Coronary artery (tissue), 2 donors: ENCODE results near the gene TSHZ1.

Source experiments
- DNase-seq: peaks from one replicate; pipeline ENCODE4 v3.0.0-alpha.2; 2017; ENCODE audit warnings: low spot score
- H3K27ac ChIP-seq, 2 donors: fragments of 200-600 bp; sonication (generic); one replicate each; pipeline ENCODE4 v1.5.1; 2016 to 2019
- H3K4me3 ChIP-seq: fragments of 200-600 bp; sonication (generic); 2 replicates; pipeline ENCODE4 v1.5.1; 2016; ENCODE audit warnings: mild to moderate bottlenecking, moderate library complexity
- TF ChIP-seq, protein P1 (sequence below): fragments of 200-600 bp; sonication (generic); IDR thresholded peaks from one replicate; pipeline ENCODE4 v1.5.1; 2019; ENCODE audit warnings: antibody characterized with exemption

TSHZ1 gene

DNA sequence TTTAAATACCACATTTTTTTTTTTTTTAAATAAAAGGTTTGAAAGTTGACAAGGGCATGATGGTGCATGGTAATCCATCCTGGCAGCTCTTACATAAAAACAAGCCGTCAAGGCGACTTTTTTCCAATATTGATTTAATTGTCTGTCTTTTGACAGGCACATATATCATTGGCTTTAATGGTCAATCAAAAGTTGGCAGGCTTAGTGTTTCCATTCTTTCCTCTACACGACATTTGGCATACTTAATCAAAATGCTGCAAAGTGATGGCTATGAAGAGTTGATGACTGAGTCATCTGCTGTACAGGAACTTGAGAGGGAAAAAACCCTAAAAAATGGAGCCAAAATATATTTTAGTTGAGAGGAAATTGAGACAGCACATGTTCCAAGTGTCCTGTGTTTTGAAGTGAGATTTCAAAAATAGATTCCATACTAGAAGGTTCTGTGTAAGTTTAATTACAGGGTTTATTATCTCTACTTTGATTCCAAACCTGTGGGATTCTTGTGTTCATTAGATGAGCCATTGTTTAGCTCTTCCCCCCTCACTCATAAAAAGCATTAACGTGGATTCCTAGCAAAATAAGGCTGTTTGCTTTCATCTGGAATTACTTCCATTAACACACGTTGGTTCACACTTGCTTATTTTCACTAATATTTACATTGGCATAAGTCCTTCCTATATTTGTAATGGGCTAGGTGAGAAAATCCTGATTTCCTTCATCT, 3.2 kb downstream of the TSHZ1 start:
- Histone ChIP-seq H3K27ac (peak overlapping the region in 1 of 2 donors; percentile 3), H3K4me3 (peak overlapping the region; percentile 10)
- no peak for DNase-seq
- TF ChIP-seq, protein P1, sequence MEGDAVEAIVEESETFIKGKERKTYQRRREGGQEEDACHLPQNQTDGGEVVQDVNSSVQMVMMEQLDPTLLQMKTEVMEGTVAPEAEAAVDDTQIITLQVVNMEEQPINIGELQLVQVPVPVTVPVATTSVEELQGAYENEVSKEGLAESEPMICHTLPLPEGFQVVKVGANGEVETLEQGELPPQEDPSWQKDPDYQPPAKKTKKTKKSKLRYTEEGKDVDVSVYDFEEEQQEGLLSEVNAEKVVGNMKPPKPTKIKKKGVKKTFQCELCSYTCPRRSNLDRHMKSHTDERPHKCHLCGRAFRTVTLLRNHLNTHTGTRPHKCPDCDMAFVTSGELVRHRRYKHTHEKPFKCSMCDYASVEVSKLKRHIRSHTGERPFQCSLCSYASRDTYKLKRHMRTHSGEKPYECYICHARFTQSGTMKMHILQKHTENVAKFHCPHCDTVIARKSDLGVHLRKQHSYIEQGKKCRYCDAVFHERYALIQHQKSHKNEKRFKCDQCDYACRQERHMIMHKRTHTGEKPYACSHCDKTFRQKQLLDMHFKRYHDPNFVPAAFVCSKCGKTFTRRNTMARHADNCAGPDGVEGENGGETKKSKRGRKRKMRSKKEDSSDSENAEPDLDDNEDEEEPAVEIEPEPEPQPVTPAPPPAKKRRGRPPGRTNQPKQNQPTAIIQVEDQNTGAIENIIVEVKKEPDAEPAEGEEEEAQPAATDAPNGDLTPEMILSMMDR: no peak

DNA sequence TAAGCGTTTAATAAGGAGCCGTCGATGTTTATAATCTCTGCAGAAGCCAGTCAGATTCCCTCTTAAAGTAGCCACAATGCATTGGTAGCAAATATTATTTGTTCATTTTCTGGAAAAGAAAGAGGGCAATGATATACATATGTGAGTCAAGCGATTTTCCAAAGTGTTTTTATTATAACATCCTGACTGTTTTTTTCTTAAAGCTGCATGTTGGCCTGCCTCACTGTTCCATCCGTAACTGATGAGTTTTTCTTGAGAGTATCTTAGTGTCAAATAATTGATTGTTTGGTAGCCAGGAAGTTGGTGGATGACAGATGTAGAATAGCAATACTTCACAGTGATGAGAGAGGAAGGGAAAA, 3.7 kb downstream of the TSHZ1 start:
- TF ChIP-seq, protein P1: no peak
- no peak overlapping the region for H3K4me3 ChIP-seq
- H3K27ac ChIP-seq: no peak overlapping the region
- DNase-seq: no peak

DNA sequence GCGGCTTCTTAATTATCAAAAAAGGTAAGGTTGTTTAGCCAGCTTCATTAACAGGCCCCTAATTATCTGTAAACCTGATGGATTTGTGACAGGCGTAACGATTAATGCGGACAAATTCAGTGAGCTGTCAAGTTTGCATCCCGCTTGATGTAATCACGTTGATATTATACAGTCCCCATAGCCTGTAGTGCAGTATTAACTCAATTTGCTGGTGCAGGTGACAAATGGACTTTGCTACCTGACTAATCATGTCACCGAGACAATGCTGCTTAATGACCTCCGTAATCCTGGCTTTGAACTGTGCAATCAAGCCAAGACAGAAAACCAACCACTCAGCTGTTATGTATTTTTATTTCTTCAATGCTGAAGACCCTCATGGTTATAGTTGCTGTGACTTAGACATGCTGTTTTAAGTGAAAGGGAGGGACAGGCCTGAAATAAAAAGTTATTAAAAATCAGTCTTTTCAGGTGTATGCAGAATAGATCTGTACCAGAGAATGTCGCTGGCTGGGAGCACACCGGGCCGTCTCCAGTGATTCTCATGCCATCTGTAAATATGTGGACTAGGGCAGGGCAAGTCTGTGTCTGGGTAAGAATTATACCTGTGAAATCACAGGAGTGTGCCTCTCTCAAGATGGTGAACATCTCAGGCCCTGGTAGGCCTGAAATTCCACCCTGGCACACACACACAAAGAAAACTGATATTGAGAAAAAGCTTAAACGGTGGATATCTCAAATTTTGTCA, 4.3 kb downstream of the TSHZ1 start:
- DNase-seq: no peak
- no peak overlapping the region for H3K4me3 ChIP-seq
- TF ChIP-seq, protein P1: no peak
- H3K27ac ChIP-seq: no peak overlapping the region

DNA sequence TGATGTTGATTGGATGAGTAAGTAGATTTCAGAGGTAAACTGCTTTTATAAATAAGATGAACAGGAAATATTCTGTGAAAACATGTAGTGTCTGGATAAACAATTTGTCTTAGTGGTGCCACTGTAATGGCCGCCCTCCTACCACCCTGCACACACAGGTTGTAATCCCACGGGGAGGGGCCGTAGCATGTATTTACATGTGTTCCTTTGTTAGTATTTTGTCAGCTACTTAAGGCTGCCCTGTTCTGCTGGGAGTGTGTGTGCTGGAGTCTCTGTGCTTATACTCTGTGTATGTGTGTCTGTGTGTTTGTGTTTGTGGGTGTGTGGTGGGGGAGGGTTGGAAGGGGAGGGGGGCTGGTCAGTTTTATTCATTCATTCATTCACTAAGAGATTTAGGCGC, 5.1 kb downstream of the TSHZ1 start:
- Histone ChIP-seq H3K27ac (no peak overlapping the region), H3K4me3 (no peak overlapping the region)
- TF ChIP-seq, protein P1: no peak
- no peak for DNase-seq

DNA sequence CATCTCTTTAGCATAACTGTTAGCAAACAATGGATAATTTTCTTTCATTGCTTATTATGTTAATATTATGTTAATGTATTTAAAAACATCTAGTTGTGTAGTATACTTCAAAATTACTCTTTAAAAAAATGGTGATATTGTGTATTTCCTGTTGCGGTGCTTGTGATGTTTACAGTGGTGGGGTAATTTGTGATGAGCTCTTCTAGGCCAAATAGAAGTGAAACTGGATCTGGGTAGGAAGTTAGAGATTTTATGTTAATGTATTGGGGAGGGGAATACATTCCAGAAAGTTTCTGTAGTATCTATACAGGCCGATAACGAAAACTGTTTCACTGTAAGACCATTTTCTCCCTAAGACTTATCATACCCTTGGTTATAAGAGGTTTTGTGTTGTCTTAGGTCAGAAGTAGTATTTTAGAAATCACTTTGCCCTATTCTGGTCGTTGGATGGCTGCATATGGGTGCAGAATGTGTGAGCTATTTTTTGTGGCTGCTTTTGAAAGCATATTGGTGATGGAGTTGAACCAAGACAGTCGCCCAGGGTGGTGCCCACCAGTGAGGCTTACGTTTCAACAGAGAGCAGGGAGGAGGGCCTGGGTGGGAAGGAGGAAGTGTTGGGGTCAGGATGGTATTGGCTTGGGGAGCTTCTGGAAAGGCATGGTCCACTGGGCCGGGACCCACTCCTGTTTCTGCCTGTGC, 5.8 kb downstream of the TSHZ1 start:
- H3K27ac ChIP-seq: peak overlapping the region in 1 of 2 donors; percentile 23
- TF ChIP-seq, protein P1: no peak
- no peak overlapping the region for H3K4me3 ChIP-seq
- no peak for DNase-seq

DNA sequence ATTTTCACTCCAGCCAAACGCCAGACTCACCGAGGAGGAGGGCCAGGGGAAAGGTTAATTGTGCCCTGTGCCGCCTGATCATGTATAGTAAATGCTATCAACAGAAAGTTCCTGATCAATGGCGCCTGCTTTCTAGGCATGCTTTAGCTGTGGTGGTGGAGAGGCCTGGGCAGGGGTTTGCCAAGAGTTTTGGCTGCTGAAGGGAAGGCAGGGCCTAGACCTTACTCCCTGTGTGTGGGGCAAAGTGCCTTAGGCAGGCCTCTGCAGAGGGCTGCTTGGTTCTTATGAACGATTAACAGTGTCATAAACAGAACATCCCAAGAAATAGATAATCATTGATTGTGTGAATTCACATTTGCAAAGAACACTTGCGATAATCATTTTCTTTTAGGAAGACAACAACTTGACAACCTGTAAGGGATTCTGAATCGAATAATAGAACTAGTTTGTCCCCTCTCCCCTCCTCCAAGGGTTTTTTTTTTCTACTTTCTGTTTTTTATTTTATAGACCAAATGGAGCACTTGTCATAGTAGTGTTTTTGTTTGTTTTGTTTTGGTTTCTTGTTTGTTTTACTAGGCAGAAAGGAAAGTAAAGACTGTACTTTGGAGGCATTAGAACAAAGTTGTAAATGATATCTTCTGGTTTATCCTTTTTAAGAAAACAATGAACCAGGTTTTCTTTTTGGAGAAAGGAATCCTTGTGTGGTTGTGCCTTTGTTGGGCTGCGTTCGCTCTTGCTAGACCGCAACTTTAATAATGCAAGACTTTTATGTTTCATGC, 6.5 kb downstream of the TSHZ1 start:
- DNase-seq: no peak
- TF ChIP-seq, protein P1: no peak
- Histone ChIP-seq H3K4me3 (no peak overlapping the region), H3K27ac (peak overlapping the region in 1 of 2 donors; percentile 23)
